Neuronal stem cell (in vitro differentiated cells): ENCODE data around the gene KREMEN1.

ENCODE experiments used
- DNase-seq: peaks from one replicate; pipeline ENCODE4 v3.0.0-alpha.2; 2013; ENCODE audit warnings: low spot score
- H2AFZ ChIP-seq: one replicate; pipeline ENCODE4 v1.6.1; 2013; ENCODE audit warnings: mild to moderate bottlenecking, low read length, inconsistent platforms
- H2AK5ac ChIP-seq: 2 replicates; pipeline ENCODE4 v1.6.1; 2013; ENCODE audit warnings: low read depth, mild to moderate bottlenecking, inconsistent platforms, low read length, moderate library complexity, mixed read lengths
- H2BK120ac ChIP-seq: 2 replicates; pipeline ENCODE4 v1.6.1; 2013; ENCODE audit warnings: low read depth, mild to moderate bottlenecking, inconsistent platforms, low read length, moderate library complexity, mixed read lengths
- H2BK12ac ChIP-seq: one replicate; pipeline ENCODE4 v1.6.1; 2013; ENCODE audit warnings: low read length, inconsistent platforms
- H2BK15ac ChIP-seq: 2 replicates; pipeline ENCODE4 v1.6.1; 2013; ENCODE audit warnings: mild to moderate bottlenecking, low read length, inconsistent platforms, mixed read lengths
- H2BK5ac ChIP-seq: one replicate; pipeline ENCODE4 v1.6.1; 2013; ENCODE audit warnings: inconsistent platforms, mild to moderate bottlenecking, low read length, moderate library complexity
- H3K14ac ChIP-seq: one replicate; pipeline ENCODE4 v1.6.1; 2013; ENCODE audit warnings: low read length, inconsistent platforms
- H3K18ac ChIP-seq: 2 replicates; pipeline ENCODE4 v1.6.1; 2013; ENCODE audit warnings: low read length, inconsistent platforms
- H3K23ac ChIP-seq: 2 replicates; pipeline ENCODE4 v1.6.1; 2013; ENCODE audit warnings: low read depth, mild to moderate bottlenecking, mixed read lengths, low read length, inconsistent platforms; ENCODE audit not compliant: poor library complexity
- H3K27ac ChIP-seq: replicated peaks from 3 replicates; pipeline ENCODE4 v1.5.1; 2013; ENCODE audit warnings: low read length, inconsistent platforms
- H3K27me3 ChIP-seq, 3 experiments: 2 replicates each; pipeline ENCODE4 v1.6.1; 2013; ENCODE audit warnings: low read length in 3 of 3, mild to moderate bottlenecking in 2 of 3, inconsistent platforms in 1 of 3, low read depth in 1 of 3, mixed read lengths in 1 of 3, moderate library complexity in 1 of 3; ENCODE audit not compliant: control insufficient read depth in 3 of 3, insufficient read depth in 3 of 3
- H3K36me3 ChIP-seq, 2 donors: replicated peaks in 1 of 2; 2 replicates each; pipeline ENCODE4 v1.6.1; 2013; ENCODE audit warnings: low read length in 2 of 2; ENCODE audit not compliant: control insufficient read depth in 2 of 2, insufficient read depth in 2 of 2
- H3K4ac ChIP-seq: 2 replicates; pipeline ENCODE4 v1.6.1; 2013; ENCODE audit warnings: inconsistent platforms, mild to moderate bottlenecking, low read length, moderate library complexity
- H3K4me1 ChIP-seq, 2 donors: 1 replicate in 1 of 2; 2 replicates in 1 of 2; pipeline ENCODE4 v1.6.1; 2013; ENCODE audit warnings: low read length in 2 of 2, low read depth in 1 of 2; ENCODE audit not compliant: control insufficient read depth in 2 of 2, insufficient read depth in 1 of 2
- H3K4me2 ChIP-seq: one replicate; pipeline ENCODE4 v1.6.1; 2013; ENCODE audit warnings: mild to moderate bottlenecking, low read length, inconsistent platforms; ENCODE audit not compliant: insufficient read depth, poor library complexity, severe bottlenecking
- H3K4me3 ChIP-seq, 2 donors: 2 replicates each; pipeline ENCODE4 v1.5.1; 2013; ENCODE audit warnings: low read length in 2 of 2, mild to moderate bottlenecking in 2 of 2, inconsistent platforms in 1 of 2, moderate library complexity in 1 of 2
- H3K79me1 ChIP-seq: one replicate; pipeline ENCODE4 v1.6.1; 2013; ENCODE audit warnings: low read depth, mild to moderate bottlenecking, inconsistent platforms, low read length, moderate library complexity
- H3K9ac ChIP-seq: one replicate; pipeline ENCODE4 v1.6.1; 2013; ENCODE audit warnings: mild to moderate bottlenecking, low read depth, low read length, inconsistent platforms; ENCODE audit not compliant: poor library complexity
- H3K9me3 ChIP-seq, 2 donors: replicated peaks in 1 of 2; 2 replicates each; pipeline versions ENCODE3 to v1.6.1; 2013; ENCODE audit warnings: low read length in 2 of 2, mild to moderate bottlenecking in 2 of 2, inconsistent platforms in 1 of 2, low read depth in 1 of 2, mixed read lengths in 1 of 2, moderate library complexity in 1 of 2; ENCODE audit not compliant: control insufficient read depth in 2 of 2, insufficient read depth in 1 of 2
- H4K8ac ChIP-seq: one replicate; pipeline ENCODE4 v1.6.1; 2013; ENCODE audit warnings: low read depth, mild to moderate bottlenecking, inconsistent platforms, low read length, moderate library complexity
- H4K91ac ChIP-seq: one replicate; pipeline ENCODE4 v1.6.1; 2013; ENCODE audit warnings: low read length, low read depth, mild to moderate bottlenecking, inconsistent platforms; ENCODE audit not compliant: poor library complexity
- WGBS, 2 donors: extraction: QIAGEN DNeasy Blood & Tissue Kit; methylation state at CpG; one replicate each; pipeline ENCODE4 v1.1.7; 2013; ENCODE audit warnings: missing lambda C conversion rate in 2 of 2, mixed read lengths in 1 of 2; ENCODE audit not compliant: insufficient read length in 2 of 2, insufficient replicate concordance in 1 of 2; ENCODE audit errors: extremely low coverage in 2 of 2; 5-methylcytosine and 5-hydroxymethylcytosine counted together

Gene KREMEN1

DNA sequence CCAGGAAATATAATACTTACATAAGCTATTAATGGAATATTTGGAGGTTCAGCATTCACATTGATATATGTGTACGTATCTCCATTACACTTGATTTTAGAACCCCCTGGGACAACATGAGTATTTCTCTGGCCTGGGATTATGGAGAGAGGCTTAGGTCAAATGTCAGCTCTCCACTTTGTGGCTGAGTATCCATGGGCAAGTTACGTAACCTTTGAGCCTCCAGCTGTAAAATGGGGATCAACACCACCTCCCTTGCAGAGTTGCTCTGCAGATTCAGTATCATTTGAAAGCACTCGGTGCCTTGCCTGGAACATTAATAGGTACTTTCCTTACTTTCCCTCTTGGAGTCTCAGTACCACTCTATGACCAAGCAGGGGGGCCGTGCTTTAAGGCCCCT, 44.4 kb upstream of the KREMEN1 start:
- no peak overlapping the region for H3K23ac ChIP-seq
- H3K4ac ChIP-seq: no peak overlapping the region
- H2BK15ac ChIP-seq: no peak overlapping the region
- no peak overlapping the region for H2BK120ac ChIP-seq
- peaks cover 17 to 21% of the 10 kb centered on the region in 2 donors for H3K4me1 ChIP-seq
- no peak overlapping the region for H2AFZ ChIP-seq
- peaks cover 2 to 18% of the 10 kb centered on the region in 2 donors for H3K36me3 ChIP-seq
- no peak overlapping the region for H2BK12ac ChIP-seq
- no peak overlapping the region for H3K18ac ChIP-seq
- H2AK5ac ChIP-seq: no peak overlapping the region
- H4K91ac ChIP-seq: no peak overlapping the region
- WGBS, 2 donors: no CpG with 5 or more reads among the region's 4 CpGs
- H2BK5ac ChIP-seq: no peak overlapping the region
- no peak overlapping the region for H3K14ac ChIP-seq
- H3K4me3 ChIP-seq: no peak overlapping the region
- no peak overlapping the region for H3K27ac ChIP-seq
- H3K4me2 ChIP-seq: no peak overlapping the region
- DNase-seq: no peak
- no peaks in the 10 kb centered on the region for H3K9me3 ChIP-seq
- no peaks in the 10 kb centered on the region for H3K27me3 ChIP-seq
- H3K9ac ChIP-seq: no peak overlapping the region
- H3K79me1 ChIP-seq: peaks cover 1% of the 10 kb centered on the region
- H4K8ac ChIP-seq: no peak overlapping the region

- Histone ChIP-seq H3K36me3 (peaks cover 2 to 18% of the 10 kb centered on the region in 2 donors), H2BK12ac (no peak overlapping the region), H3K79me1 (peaks cover 1% of the 10 kb centered on the region), H4K91ac (no peak overlapping the region), H3K4me2 (no peak overlapping the region), H3K27me3 (no peaks in the 10 kb centered on the region), H2BK5ac (no peak overlapping the region), H2BK15ac (peak overlapping the region; percentile 46), H3K4me1 (peaks cover 17 to 21% of the 10 kb centered on the region in 2 donors), H2AK5ac (no peak overlapping the region), H3K23ac (no peak overlapping the region), H3K27ac (no peak overlapping the region), H3K18ac (no peak overlapping the region), H2BK120ac (no peak overlapping the region), H4K8ac (no peak overlapping the region), H2AFZ (no peak overlapping the region), H3K4ac (no peak overlapping the region), H3K4me3 (no peak overlapping the region), H3K9ac (no peak overlapping the region), H3K9me3 (no peaks in the 10 kb centered on the region), H3K14ac (no peak overlapping the region)
- DNase-seq: no peak
- no CpG with 5 or more reads among the region's 9 CpGs for WGBS, 2 donors
These were observed 43.4 kb upstream of the KREMEN1 start for GRCh38 chr22:29029202-29030000.

GRCh38 chr22:29030016-29030617, 42.7 kb upstream of the KREMEN1 start:
- Histone ChIP-seq H3K14ac (no peak overlapping the region), H3K23ac (no peak overlapping the region), H4K91ac (no peak overlapping the region), H3K79me1 (peaks cover 1% of the 10 kb centered on the region), H2BK12ac (no peak overlapping the region), H2AK5ac (no peak overlapping the region), H2AFZ (peak overlapping the region; percentile 37), H3K36me3 (peaks cover 2 to 18% of the 10 kb centered on the region in 2 donors), H3K18ac (no peak overlapping the region), H3K27ac (no peak overlapping the region), H3K4me3 (peak overlapping the region in 1 of 2 donors; percentile 64), H3K27me3 (no peaks in the 10 kb centered on the region), H2BK120ac (no peak overlapping the region), H3K4ac (no peak overlapping the region), H3K9me3 (no peaks in the 10 kb centered on the region), H4K8ac (no peak overlapping the region), H2BK5ac (no peak overlapping the region), H3K4me2 (peak overlapping the region; percentile 63), H3K9ac (no peak overlapping the region), H3K4me1 (peaks cover 17 to 21% of the 10 kb centered on the region in 2 donors), H2BK15ac (no peak overlapping the region)
- no CpG with 5 or more reads among the region's 20 CpGs for WGBS, 2 donors
- peak; percentile 8 for DNase-seq

DNA sequence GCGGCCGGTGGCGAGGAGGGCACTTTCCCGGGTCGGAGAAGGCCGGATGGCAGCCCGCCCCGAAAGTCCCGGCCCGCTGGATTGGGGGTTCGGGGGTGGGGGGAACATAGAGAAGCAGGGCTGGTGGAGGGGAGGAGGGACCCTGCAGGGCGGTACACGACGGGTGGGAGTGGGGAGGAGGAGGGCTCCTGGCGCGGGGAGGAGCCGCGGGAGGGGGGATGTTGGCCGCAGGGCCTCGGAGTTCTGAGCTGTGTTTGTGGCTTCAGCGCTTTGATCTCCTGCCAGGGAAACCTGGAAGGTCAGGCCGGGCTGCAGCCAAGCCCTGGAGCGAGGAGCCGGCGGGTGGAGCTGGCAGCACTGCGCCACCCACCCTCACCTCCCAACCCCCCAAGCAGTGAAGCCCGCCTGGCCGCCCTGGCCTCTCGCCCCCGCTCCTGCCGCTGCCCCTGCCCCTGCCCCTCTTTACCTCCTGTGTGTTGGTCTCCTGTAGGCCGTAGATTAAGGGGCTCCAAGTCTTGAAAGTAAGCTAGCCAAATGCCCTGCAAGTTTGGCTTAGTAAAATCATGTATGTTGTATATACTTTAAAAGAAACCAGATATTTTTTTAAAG, 42.1 kb upstream of the KREMEN1 start:
- Histone ChIP-seq H3K23ac (no peak overlapping the region), H3K4me1 (peaks cover 17 to 21% of the 10 kb centered on the region in 2 donors), H3K4ac (no peak overlapping the region), H3K27me3 (no peaks in the 10 kb centered on the region), H3K9ac (no peak overlapping the region), H3K4me3 (peak overlapping the region; percentile 18 to 64), H3K4me2 (peak overlapping the region; percentile 63), H3K18ac (no peak overlapping the region), H4K91ac (no peak overlapping the region), H3K9me3 (no peaks in the 10 kb centered on the region), H2BK15ac (no peak overlapping the region), H2BK120ac (no peak overlapping the region), H4K8ac (no peak overlapping the region), H3K27ac (no peak overlapping the region), H3K14ac (no peak overlapping the region), H3K79me1 (peaks cover 1% of the 10 kb centered on the region), H2AK5ac (no peak overlapping the region), H2BK12ac (no peak overlapping the region), H3K36me3 (peaks cover 2 to 18% of the 10 kb centered on the region in 2 donors), H2AFZ (peak overlapping the region; percentile 37), H2BK5ac (no peak overlapping the region)
- DNase-seq: peak; percentile 58
- WGBS, 2 donors: no CpG with 5 or more reads among the region's 32 CpGs
